Fibroblast of pulmonary artery (primary cell): Measurements from ENCODE around the gene KRT79.
A peak's percentile ranks its signal among the peaks of the same experiment; 100 is the strongest.

Experiments used
- DNase-seq: peaks from one replicate; pipeline ENCODE4 v3.0.0-alpha.2; 2010; ENCODE audit warnings: low read depth
- H3K4me3 ChIP-seq: replicated peaks from 2 replicates; pipeline ENCODE4 v1.5.1; 2011; ENCODE audit warnings: low read depth, mild to moderate bottlenecking, control low read depth, low read length, moderate library complexity
- CTCF ChIP-seq: IDR thresholded peaks from 2 replicates; pipeline ENCODE4 v1.5.1; 2011; ENCODE audit warnings: mild to moderate bottlenecking, control low read depth, low read length, inconsistent platforms; ENCODE audit errors: missing control alignments

The KRT79 gene

GRCh38 chr12:52874573-52875435 lies 40.7 kb upstream of the KRT79 start:
- no peak for DNase-seq
- TF ChIP-seq CTCF: no peak
- H3K4me3 ChIP-seq: peak overlapping the region; percentile 30

- DNase-seq: peak; percentile 88
- no peak for TF ChIP-seq CTCF
- peak overlapping the region; percentile 37 for H3K4me3 ChIP-seq
Observed at GRCh38 chr12:52873832-52874572, 39.9 kb upstream of the KRT79 start.

- no peak overlapping the region for H3K4me3 ChIP-seq
Observed at GRCh38 chr12:52873513-52873831, 39.4 kb upstream of the KRT79 start.

GRCh38 chr12:52872644-52873389 lies 38.7 kb upstream of the KRT79 start:
- no peak for TF ChIP-seq CTCF
- no peak overlapping the region for H3K4me3 ChIP-seq
- no peak for DNase-seq

More at GRCh38 chr12:52873513-52873831, 39.4 kb upstream of the KRT79 start:
- TF ChIP-seq CTCF: no peak
- no peak for DNase-seq

GRCh38 chr12:52871291-52872039 lies 37.4 kb upstream of the KRT79 start:
- peak; percentile 66 for DNase-seq
- no peak for TF ChIP-seq CTCF
- H3K4me3 ChIP-seq: no peak overlapping the region
